ENCODE measurements around the gene MIPOL1. TPM values are rescaled to one million over a fixed set of nuclear protein-coding genes. Genes with fewer than 3 reads are reported as not detected.

Gene MIPOL1
- total RNA-seq, 1 donor from 2014 or later, result not detected

- no peak for DNase-seq (ENCODE audit: low spot score)
- H3K4me3 Mint-ChIP-seq (ENCODE audit: low read depth), result no peak overlapping the region
Observed at GRCh38 chr14:37472906-37473305, 275.2 kb downstream of the MIPOL1 start.

GRCh38 chr14:37474191-37474590 is 276.5 kb downstream of the MIPOL1 start:
- H3K4me1 Mint-ChIP-seq (ENCODE audit: low read depth), result no peaks in the 10 kb centered on the region
- DNase-seq (ENCODE audit: low spot score), result no peak
- H3K27ac Mint-ChIP-seq, result no peak overlapping the region
- H3K36me3 Mint-ChIP-seq (ENCODE audit: low read depth), result no peaks in the 10 kb centered on the region
- H3K4me3 Mint-ChIP-seq (ENCODE audit: low read depth), result no peak overlapping the region
- no peaks in the 10 kb centered on the region for H3K27me3 Mint-ChIP-seq (ENCODE audit: low read depth)
- peaks cover 49% of the 10 kb centered on the region for H3K9me3 Mint-ChIP-seq
- intact Hi-C loops (cut with micrococcal nuclease), result no loop called here

More at GRCh38 chr14:37472906-37473305, 275.2 kb downstream of the MIPOL1 start:
- H3K4me1 Mint-ChIP-seq (ENCODE audit: low read depth), result no peaks in the 10 kb centered on the region
- no peaks in the 10 kb centered on the region for H3K27me3 Mint-ChIP-seq (ENCODE audit: low read depth)
- H3K27ac Mint-ChIP-seq, result no peak overlapping the region
- intact Hi-C loops (cut with micrococcal nuclease), result no loop called here
- no peaks in the 10 kb centered on the region for H3K36me3 Mint-ChIP-seq (ENCODE audit: low read depth)
- peaks cover 48% of the 10 kb centered on the region for H3K9me3 Mint-ChIP-seq

- intact Hi-C loops (cut with micrococcal nuclease), result no loop called here
Observed at GRCh38 chr14:37480446-37481290, 282.9 kb downstream of the MIPOL1 start.

DNA sequence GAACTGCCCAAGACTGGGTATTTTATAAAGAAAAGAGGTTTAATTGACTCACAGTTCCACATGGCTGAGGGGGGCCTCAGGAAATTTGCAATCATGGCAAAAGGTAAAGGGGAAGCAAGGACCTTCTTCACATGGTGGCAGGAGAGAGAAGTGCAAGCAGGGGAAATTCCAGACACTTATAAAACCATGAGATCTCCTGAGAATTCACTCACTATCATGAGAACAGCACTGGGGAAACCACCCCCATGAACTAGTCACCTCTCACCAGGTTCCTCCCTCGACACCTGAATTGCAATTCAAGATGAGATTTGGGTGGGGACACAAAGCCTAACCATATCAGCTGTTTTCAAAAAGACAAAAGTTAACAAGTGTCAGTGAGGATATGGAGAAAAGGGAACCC is 284.7 kb downstream of the MIPOL1 start:
- Mint-ChIP-seq H3K27ac (no peak overlapping the region), H3K36me3 (ENCODE audit: low read depth) (no peaks in the 10 kb centered on the region), H3K27me3 (ENCODE audit: low read depth) (no peaks in the 10 kb centered on the region), H3K9me3 (peaks cover 52% of the 10 kb centered on the region), H3K4me1 (ENCODE audit: low read depth) (no peaks in the 10 kb centered on the region), H3K4me3 (ENCODE audit: low read depth) (no peak overlapping the region)
- intact Hi-C loops (cut with micrococcal nuclease), result no loop called here
- DNase-seq (ENCODE audit: low spot score), result no peak

More at GRCh38 chr14:37480446-37481290, 282.9 kb downstream of the MIPOL1 start:
- Mint-ChIP-seq H3K27ac (no peak overlapping the region), H3K4me3 (ENCODE audit: low read depth) (no peak overlapping the region), H3K4me1 (ENCODE audit: low read depth) (no peaks in the 10 kb centered on the region), H3K36me3 (ENCODE audit: low read depth) (no peaks in the 10 kb centered on the region), H3K27me3 (ENCODE audit: low read depth) (no peaks in the 10 kb centered on the region), H3K9me3 (peaks cover 50% of the 10 kb centered on the region)
- no peak for DNase-seq (ENCODE audit: low spot score)

- Mint-ChIP-seq H3K4me3 (ENCODE audit: low read depth) (no peak overlapping the region), H3K27me3 (ENCODE audit: low read depth) (no peaks in the 10 kb centered on the region), H3K9me3 (peaks cover 49% of the 10 kb centered on the region), H3K36me3 (ENCODE audit: low read depth) (no peaks in the 10 kb centered on the region), H3K27ac (no peak overlapping the region), H3K4me1 (ENCODE audit: low read depth) (no peaks in the 10 kb centered on the region)
- DNase-seq (ENCODE audit: low spot score), result no peak
- intact Hi-C loops (cut with micrococcal nuclease), result no loop called here
Observed at GRCh38 chr14:37483672-37484071, 285.9 kb downstream of the MIPOL1 start.

GRCh38 chr14:37490607-37491006 is 292.9 kb downstream of the MIPOL1 start:
- H3K36me3 Mint-ChIP-seq (ENCODE audit: low read depth), result no peaks in the 10 kb centered on the region
- intact Hi-C loops (cut with micrococcal nuclease), result no loop called here
- H3K27ac Mint-ChIP-seq, result no peak overlapping the region
- H3K27me3 Mint-ChIP-seq (ENCODE audit: low read depth), result no peaks in the 10 kb centered on the region
- peaks cover 33% of the 10 kb centered on the region for H3K9me3 Mint-ChIP-seq
- no peak overlapping the region for H3K4me3 Mint-ChIP-seq (ENCODE audit: low read depth)
- no peak for DNase-seq (ENCODE audit: low spot score)
- no peaks in the 10 kb centered on the region for H3K4me1 Mint-ChIP-seq (ENCODE audit: low read depth)

DNA sequence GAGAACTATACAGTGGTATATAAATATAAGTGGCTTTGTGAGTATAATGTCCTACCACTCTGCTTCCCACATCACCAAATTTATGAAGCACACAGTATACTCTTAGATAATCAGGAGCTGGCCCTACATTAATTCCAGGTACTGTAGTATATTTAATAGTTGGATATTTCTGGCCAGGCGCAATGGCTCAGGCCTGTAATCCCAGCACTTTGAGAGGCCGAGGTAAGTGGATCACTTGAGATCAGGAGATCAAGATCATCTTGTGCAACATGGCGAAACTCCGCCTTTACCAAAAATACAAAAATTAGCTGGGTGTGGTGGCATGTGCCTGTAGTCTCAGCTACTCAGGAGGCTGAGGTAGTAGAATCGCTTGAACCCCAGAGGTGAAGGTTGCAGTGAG is 293.3 kb downstream of the MIPOL1 start:
- H3K36me3 Mint-ChIP-seq (ENCODE audit: low read depth), result no peaks in the 10 kb centered on the region
- intact Hi-C loops (cut with micrococcal nuclease), result no loop called here
- no peak for DNase-seq (ENCODE audit: low spot score)
- no peaks in the 10 kb centered on the region for H3K27me3 Mint-ChIP-seq (ENCODE audit: low read depth)
- H3K9me3 Mint-ChIP-seq, result peaks cover 28% of the 10 kb centered on the region
- H3K4me3 Mint-ChIP-seq (ENCODE audit: low read depth), result no peak overlapping the region
- no peaks in the 10 kb centered on the region for H3K4me1 Mint-ChIP-seq (ENCODE audit: low read depth)
- no peak overlapping the region for H3K27ac Mint-ChIP-seq

DNA sequence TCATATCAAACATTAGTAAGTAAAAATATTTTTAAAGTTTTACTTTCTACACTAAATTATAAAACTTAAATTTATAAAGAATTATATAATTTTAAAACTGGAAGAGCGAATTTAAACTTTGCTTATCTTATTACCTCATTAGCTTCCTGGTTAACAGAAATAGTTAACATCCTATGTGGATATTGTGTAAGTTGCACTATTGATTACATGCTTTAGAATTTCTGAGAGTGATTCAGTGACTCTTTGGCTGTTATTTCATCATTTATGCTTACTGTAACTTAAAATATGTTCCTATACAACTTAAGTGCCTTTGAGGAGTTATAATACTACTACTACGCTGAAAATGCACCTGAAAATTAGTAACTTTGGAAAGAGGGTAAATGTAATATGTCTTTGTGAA is 295.9 kb downstream of the MIPOL1 start:
- H3K27me3 Mint-ChIP-seq (ENCODE audit: low read depth), result no peaks in the 10 kb centered on the region
- H3K36me3 Mint-ChIP-seq (ENCODE audit: low read depth), result no peaks in the 10 kb centered on the region
- H3K4me1 Mint-ChIP-seq (ENCODE audit: low read depth), result no peaks in the 10 kb centered on the region
- H3K9me3 Mint-ChIP-seq, result peaks cover 15% of the 10 kb centered on the region
- H3K27ac Mint-ChIP-seq, result no peak overlapping the region
- no peak for DNase-seq (ENCODE audit: low spot score)
- no peak overlapping the region for H3K4me3 Mint-ChIP-seq (ENCODE audit: low read depth)
- intact Hi-C loops (cut with micrococcal nuclease), result no loop called here

DNA sequence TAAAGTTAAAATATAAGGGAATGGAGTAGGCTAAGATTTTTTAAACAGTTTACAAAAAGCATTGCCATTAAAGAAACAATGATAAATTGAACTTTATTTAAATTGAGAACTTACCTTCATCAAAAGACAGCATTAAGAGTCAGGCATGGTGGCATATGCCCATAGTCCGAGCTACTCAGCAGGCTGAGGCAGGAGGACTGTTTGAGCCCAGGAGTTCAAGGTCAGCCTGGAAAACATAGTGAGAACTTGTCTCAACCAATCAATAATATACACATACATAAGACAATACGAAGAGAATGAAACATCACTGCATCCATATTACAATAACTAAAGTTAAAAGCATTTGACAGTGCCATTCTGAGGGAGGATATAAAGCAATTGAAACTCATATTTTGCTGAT is 299.7 kb downstream of the MIPOL1 start:
- Mint-ChIP-seq H3K27ac (no peak overlapping the region), H3K27me3 (ENCODE audit: low read depth) (no peaks in the 10 kb centered on the region), H3K4me3 (ENCODE audit: low read depth) (no peak overlapping the region), H3K4me1 (ENCODE audit: low read depth) (no peaks in the 10 kb centered on the region), H3K36me3 (ENCODE audit: low read depth) (no peaks in the 10 kb centered on the region), H3K9me3 (peaks cover 9% of the 10 kb centered on the region)
- DNase-seq (ENCODE audit: low spot score), result no peak
- intact Hi-C loops (cut with micrococcal nuclease), result no loop called here

DNA sequence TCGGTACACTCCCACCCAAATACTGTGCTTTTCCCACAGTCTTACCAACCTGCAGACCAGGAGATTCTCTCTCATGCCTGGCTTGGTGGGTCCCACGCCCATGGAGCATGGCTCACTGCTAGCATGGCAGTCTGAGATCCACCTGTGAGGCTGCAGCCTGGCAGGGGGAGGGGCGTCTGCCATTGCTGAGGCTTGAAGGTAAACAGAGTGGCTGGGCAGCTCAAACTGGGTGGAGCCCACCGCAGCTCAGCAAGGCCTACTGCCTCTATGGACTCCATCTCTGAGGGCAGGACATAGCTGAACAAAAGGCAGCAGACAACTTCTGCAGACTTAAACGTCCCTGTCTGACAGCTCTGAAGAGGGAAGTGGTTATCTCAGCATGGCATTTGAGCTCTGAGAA is 304.1 kb downstream of the MIPOL1 start:
- no peak overlapping the region for H3K4me3 Mint-ChIP-seq (ENCODE audit: low read depth)
- intact Hi-C loops (cut with micrococcal nuclease), result no loop called here
- no peak for DNase-seq (ENCODE audit: low spot score)
- H3K36me3 Mint-ChIP-seq (ENCODE audit: low read depth), result no peaks in the 10 kb centered on the region
- no peak overlapping the region for H3K27ac Mint-ChIP-seq
- peaks cover 6% of the 10 kb centered on the region for H3K9me3 Mint-ChIP-seq
- H3K27me3 Mint-ChIP-seq (ENCODE audit: low read depth), result no peaks in the 10 kb centered on the region
- H3K4me1 Mint-ChIP-seq (ENCODE audit: low read depth), result no peaks in the 10 kb centered on the region

DNA sequence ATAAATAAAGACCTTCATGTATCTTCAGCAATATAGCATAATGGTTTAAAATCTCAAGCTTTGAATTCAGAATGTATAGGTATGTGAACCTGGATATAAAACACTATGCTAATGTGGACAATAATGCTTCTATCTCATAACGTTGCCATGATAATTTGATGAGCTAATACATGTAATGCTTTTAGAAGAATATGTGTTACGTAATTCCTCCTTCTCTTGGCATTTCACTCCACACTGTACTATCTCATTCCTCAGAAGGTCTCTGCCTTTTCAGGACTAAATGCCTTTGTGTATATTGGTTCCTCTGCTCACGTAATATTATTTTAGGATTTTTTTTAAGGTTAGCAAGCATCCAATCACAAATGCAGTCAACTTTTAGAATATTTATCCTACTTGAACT is 310.8 kb downstream of the MIPOL1 start:
- H3K36me3 Mint-ChIP-seq (ENCODE audit: low read depth), result no peaks in the 10 kb centered on the region
- H3K9me3 Mint-ChIP-seq, result peaks cover 4% of the 10 kb centered on the region
- H3K4me1 Mint-ChIP-seq (ENCODE audit: low read depth), result no peaks in the 10 kb centered on the region
- no peak for DNase-seq (ENCODE audit: low spot score)
- intact Hi-C loops (cut with micrococcal nuclease), result no loop called here
- no peak overlapping the region for H3K27ac Mint-ChIP-seq
- no peaks in the 10 kb centered on the region for H3K27me3 Mint-ChIP-seq (ENCODE audit: low read depth)
- H3K4me3 Mint-ChIP-seq (ENCODE audit: low read depth), result no peak overlapping the region

DNA sequence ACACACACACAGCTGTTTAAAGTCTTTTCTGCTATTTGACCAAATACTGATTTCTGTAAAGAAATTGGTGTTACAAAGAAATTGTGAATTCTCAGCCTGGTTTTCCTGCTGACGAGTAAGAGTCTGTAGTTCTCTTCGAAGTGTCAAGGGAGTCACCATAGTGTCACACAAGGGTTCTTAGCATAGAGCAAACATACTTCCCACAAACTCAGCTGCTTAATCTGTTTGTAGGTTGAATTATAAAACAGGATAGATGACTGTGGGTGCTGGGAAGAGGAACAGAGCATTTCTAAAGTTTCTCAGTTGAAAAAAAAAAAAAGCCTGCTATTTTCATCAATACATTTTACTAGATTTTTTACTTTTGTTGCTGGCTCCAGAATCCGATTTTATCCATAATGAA is 314.4 kb downstream of the MIPOL1 start:
- Mint-ChIP-seq H3K27ac (no peak overlapping the region), H3K4me3 (ENCODE audit: low read depth) (no peak overlapping the region), H3K9me3 (peaks cover 4% of the 10 kb centered on the region), H3K4me1 (ENCODE audit: low read depth) (no peaks in the 10 kb centered on the region), H3K27me3 (ENCODE audit: low read depth) (no peaks in the 10 kb centered on the region), H3K36me3 (ENCODE audit: low read depth) (no peaks in the 10 kb centered on the region)
- no peak for DNase-seq (ENCODE audit: low spot score)
- intact Hi-C loops (cut with micrococcal nuclease), result no loop called here

GRCh38 chr14:37515771-37516170 is 318.0 kb downstream of the MIPOL1 start:
- no peak for DNase-seq (ENCODE audit: low spot score)
- Mint-ChIP-seq H3K4me1 (ENCODE audit: low read depth) (no peaks in the 10 kb centered on the region), H3K4me3 (ENCODE audit: low read depth) (no peak overlapping the region), H3K36me3 (ENCODE audit: low read depth) (no peaks in the 10 kb centered on the region), H3K27me3 (ENCODE audit: low read depth) (no peaks in the 10 kb centered on the region), H3K27ac (no peak overlapping the region), H3K9me3 (no peaks in the 10 kb centered on the region)
- intact Hi-C loops (cut with micrococcal nuclease), result no loop called here

All from activated T-helper 2 cell treated with anti-CD3 and anti-CD28 coated beads, Interferon-gamma antibody, Interleukin-2, Interleukin-4, amounts not matched to agents 10 μg/mL and 5 μg/mL and 100 μg/mL, durations not matched to agents 14 hours and 24 hours and 36 hours (primary cell).